Fibroblast of the aortic adventitia (primary cell): Measurements from ENCODE around the gene KIR3DL1. TPM values are rescaled to one million over a fixed set of nuclear protein-coding genes. Genes with fewer than 3 reads are reported as not detected.

Experiments
- DNase-seq: peaks from one replicate; pipeline ENCODE4 v3.0.0-alpha.2; 2010; ENCODE audit warnings: low read depth
- H3K4me3 ChIP-seq: 2 replicates; pipeline ENCODE4 v1.5.1; 2011; ENCODE audit warnings: low read depth, mild to moderate bottlenecking, control low read depth, low read length, moderate library complexity
- CTCF ChIP-seq: IDR thresholded peaks from 2 replicates; pipeline ENCODE4 v1.5.1; 2011; ENCODE audit warnings: mild to moderate bottlenecking, low read length, control low read depth, inconsistent platforms; ENCODE audit not compliant: insufficient read depth
- small RNA-seq: library from RNA; depleted of rRNA; stranded (forward); fragments of <200 nt; gene quantifications from one replicate; pipeline ENCODE3, GENCODE V24; 2012
- total RNA-seq: library from RNA; depleted of rRNA; stranded (reverse); fragments of >200 nt; gene quantifications from 2 replicates; pipeline ENCODE4 v1.2.3, GENCODE V29; 2012; ENCODE audit warnings: low replicate concordance

Gene KIR3DL1
- total RNA-seq, 1 donor: not detected

GRCh38 chr19:54877471-54877870, 61.2 kb downstream of the KIR3DL1 start:
- no peak for TF ChIP-seq CTCF
- H3K4me3 ChIP-seq: no peak overlapping the region
- DNase-seq: no peak

Small RNA genes lying within 50 kb of the gene (small RNA-seq; reads per million reads assigned to genes)
- gene KIR3DP1: not detected
- gene RNU6-222P: 0.51 reads per million

Other genes starting within 250 kb of the KIR3DL1 start
- gene LILRA2, start 242.7 kb upstream of the KIR3DL1 start, total RNA-seq: not detected in 2 replicates
- not detected in 2 replicates for gene LILRA1, start 222.8 kb upstream of the KIR3DL1 start, total RNA-seq
- gene LILRB1, start 186.0 kb upstream of the KIR3DL1 start, total RNA-seq: not detected in 2 replicates
- not detected in 2 replicates for gene LILRB4, start 153.5 kb upstream of the KIR3DL1 start, total RNA-seq
- not detected in 2 replicates for gene KIR3DL3, start 92.0 kb upstream of the KIR3DL1 start, total RNA-seq
- gene KIR2DL3, start 78.0 kb upstream of the KIR3DL1 start, total RNA-seq: not detected in 2 replicates
- not detected in 2 replicates for gene KIR2DL1, start 46.7 kb upstream of the KIR3DL1 start, total RNA-seq
- not detected in 2 replicates for gene KIR2DL4, start 12.9 kb upstream of the KIR3DL1 start, total RNA-seq
- not detected in 2 replicates for gene KIR2DS4, start 16.2 kb downstream of the KIR3DL1 start, total RNA-seq
- gene KIR3DL2, start 34.0 kb downstream of the KIR3DL1 start, total RNA-seq: not detected in 2 replicates
- gene FCAR, start 57.8 kb downstream of the KIR3DL1 start, total RNA-seq: not detected in 2 replicates
- gene NCR1, start 89.7 kb downstream of the KIR3DL1 start, total RNA-seq: not detected in 2 replicates
- not detected in 2 replicates for gene NLRP7, start 131.1 kb downstream of the KIR3DL1 start, total RNA-seq
- gene NLRP2, start 149.9 kb downstream of the KIR3DL1 start, total RNA-seq: not detected in 2 replicates
- gene GP6, start 221.8 kb downstream of the KIR3DL1 start, total RNA-seq: not detected in 2 replicates
- gene RDH13, start 246.7 kb downstream of the KIR3DL1 start, total RNA-seq: 4.9 and 9.1 TPM in 2 replicates